Thoracic aorta (tissue), 2 donors: ENCODE data around the gene DCUN1D3. TPM values are rescaled to one million over a fixed set of nuclear protein-coding genes. Genes with fewer than 3 reads are reported as not detected.
A peak's percentile ranks its signal among the peaks of the same experiment; 100 is the strongest.
"Not testable (repeated sequence)": the region's sequence is repeated elsewhere in the genome, so short reads cannot be mapped to it uniquely, and the experiment has no call there.

Source experiments
- ATAC-seq: fragments of 150-250 bp; one replicate; pipeline ENCODE4 v1.8.0; 2017; ENCODE audit warnings: low read depth; ENCODE audit not compliant: insufficient number of reproducible peaks, low FRiP score
- DNase-seq: peaks from one replicate; pipeline ENCODE4 v3.0.0-alpha.2; 2020; ENCODE audit warnings: low spot score
- H3K27ac ChIP-seq, 2 donors: fragments of 200-600 bp; sonication (generic); 1 replicate in 1 of 2; 2 replicates in 1 of 2; pipeline ENCODE4 v1.5.1; 2016; ENCODE audit warnings: mild to moderate bottlenecking in 2 of 2, moderate library complexity in 2 of 2
- H3K27me3 ChIP-seq: fragments of 200-600 bp; sonication (generic); replicated peaks from 2 replicates; pipeline ENCODE4 v1.6.0; 2016; ENCODE audit warnings: mild to moderate bottlenecking; ENCODE audit not compliant: insufficient read depth
- H3K36me3 ChIP-seq: fragments of 200-600 bp; sonication (generic); one replicate; pipeline ENCODE4 v1.5.1; 2016
- H3K4me1 ChIP-seq, 2 donors: fragments of 200-600 bp; sonication (generic); 1 replicate in 1 of 2; 2 replicates in 1 of 2; pipeline versions ENCODE4 v1.5.1 to v1.6.0; 2016; ENCODE audit warnings: low read depth in 2 of 2, mild to moderate bottlenecking in 1 of 2; ENCODE audit not compliant: control insufficient read depth in 1 of 2
- H3K4me3 ChIP-seq: fragments of 200-600 bp; sonication (generic); 2 replicates; pipeline ENCODE4 v1.5.1; 2016; ENCODE audit warnings: mild to moderate bottlenecking
- H3K9me3 ChIP-seq: fragments of 200-600 bp; sonication (generic); 2 replicates; pipeline ENCODE4 v1.5.1; 2016
- total RNA-seq, 2 donors: library from RNA; depleted of rRNA; stranded (reverse); fragments of >200 nt; gene quantifications; one replicate each; pipeline versions ENCODE4 v1.1.0 to v1.2.3, GENCODE V29; 2016
- TF ChIP-seq, protein P1 (sequence below): fragments of 200-600 bp; sonication (generic); IDR thresholded peaks from one replicate; pipeline ENCODE4 v1.5.1; 2019; ENCODE audit warnings: antibody characterized with exemption

DCUN1D3 gene
- total RNA-seq, 2 donors from 2014 or later: 25.3 to 28.0 TPM

DNA sequence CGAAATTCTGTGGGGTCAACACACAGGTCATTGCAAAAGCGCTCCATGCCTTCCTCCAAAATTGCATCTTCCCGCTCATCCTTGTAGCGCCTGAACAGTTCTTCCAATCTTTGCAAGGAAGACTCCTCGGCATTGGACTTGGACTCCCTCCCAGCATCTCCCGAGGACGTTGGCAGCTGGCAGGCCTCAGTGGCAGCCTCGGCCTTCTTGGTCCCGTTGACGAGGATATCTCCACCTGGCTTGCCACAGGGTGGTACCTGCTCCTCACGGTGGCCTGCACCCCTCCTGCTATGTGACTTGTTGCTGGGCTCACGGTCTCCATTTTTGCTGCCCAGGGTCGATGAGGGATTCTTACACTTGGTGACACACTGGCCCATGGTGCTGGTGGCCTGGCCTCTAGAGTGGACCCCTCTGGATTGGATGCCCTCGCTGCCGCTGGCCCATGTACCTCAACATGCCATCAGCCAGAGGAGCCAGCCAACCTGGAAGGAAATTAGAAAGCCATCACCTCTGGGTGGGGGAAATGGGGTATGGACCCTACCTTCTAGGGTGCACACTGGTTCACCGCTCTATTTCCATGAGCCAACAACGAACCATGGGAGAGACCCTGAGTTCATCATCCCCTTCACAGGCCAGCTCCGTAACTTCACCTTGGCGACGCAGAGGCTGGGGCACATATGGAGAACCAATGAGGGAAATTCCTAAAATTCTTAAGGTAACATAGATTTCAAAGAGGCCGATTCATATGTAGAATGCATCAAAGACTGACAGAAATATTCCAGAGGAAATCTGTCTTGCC is 37.8 kb downstream of the DCUN1D3 start:
- DNase-seq (no peak), ATAC-seq (no peak)
- H3K4me1 ChIP-seq: peaks cover 47 to 77% of the 10 kb centered on the region in 2 donors
- no peak overlapping the region for H3K4me3 ChIP-seq
- TF ChIP-seq, protein P1, sequence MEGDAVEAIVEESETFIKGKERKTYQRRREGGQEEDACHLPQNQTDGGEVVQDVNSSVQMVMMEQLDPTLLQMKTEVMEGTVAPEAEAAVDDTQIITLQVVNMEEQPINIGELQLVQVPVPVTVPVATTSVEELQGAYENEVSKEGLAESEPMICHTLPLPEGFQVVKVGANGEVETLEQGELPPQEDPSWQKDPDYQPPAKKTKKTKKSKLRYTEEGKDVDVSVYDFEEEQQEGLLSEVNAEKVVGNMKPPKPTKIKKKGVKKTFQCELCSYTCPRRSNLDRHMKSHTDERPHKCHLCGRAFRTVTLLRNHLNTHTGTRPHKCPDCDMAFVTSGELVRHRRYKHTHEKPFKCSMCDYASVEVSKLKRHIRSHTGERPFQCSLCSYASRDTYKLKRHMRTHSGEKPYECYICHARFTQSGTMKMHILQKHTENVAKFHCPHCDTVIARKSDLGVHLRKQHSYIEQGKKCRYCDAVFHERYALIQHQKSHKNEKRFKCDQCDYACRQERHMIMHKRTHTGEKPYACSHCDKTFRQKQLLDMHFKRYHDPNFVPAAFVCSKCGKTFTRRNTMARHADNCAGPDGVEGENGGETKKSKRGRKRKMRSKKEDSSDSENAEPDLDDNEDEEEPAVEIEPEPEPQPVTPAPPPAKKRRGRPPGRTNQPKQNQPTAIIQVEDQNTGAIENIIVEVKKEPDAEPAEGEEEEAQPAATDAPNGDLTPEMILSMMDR: no peak
- peak overlapping the region in 1 of 2 donors; percentile 7 for H3K27ac ChIP-seq
- no peaks in the 10 kb centered on the region for H3K27me3 ChIP-seq
- peaks cover 15% of the 10 kb centered on the region for H3K36me3 ChIP-seq
- no peaks in the 10 kb centered on the region for H3K9me3 ChIP-seq

DNA sequence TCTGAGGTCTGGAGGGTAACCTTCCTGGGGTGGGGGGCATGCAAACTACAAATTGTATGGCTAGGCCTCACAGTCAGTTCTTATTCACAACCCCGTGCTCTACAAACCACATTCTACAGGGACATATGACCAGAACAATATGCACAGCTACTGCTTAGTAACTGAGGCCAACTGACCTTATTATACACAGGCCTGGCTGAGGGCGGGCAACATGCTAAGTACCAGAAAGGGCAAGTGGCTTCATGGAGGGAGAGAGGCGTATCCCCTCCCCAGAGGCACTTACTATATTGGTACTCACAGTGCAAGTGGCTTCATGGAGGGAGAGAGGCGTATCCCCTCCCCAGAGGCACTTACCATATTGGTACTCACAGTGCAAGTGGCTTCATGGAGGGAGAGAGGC is 39.2 kb downstream of the DCUN1D3 start:
- DNase-seq, H3K9me3 ChIP-seq, H3K4me3 ChIP-seq, H3K27me3 ChIP-seq, ATAC-seq, H3K27ac ChIP-seq: not testable (repeated sequence)
- peaks cover 15% of the 10 kb centered on the region for H3K36me3 ChIP-seq
- H3K4me1 ChIP-seq: peaks cover 37 to 70% of the 10 kb centered on the region in 2 donors

DNA sequence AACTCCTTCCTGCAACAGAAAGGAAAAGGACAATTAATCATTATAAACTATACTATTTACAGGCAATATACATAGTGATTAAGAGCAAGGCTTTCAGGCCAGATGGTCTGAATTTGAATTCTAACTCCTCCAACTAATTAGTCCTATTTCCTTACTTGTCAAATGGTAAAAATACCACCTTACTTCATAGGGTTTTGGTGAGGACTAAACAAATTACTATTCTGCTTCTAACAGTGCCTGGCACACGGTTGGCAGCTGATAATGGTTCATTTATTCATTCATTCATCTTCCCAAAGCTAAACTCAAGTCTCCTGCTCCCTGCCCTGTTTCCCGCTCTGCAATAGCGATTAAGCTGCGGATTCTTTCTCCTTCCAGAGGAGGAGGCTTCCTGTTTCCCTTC is 39.8 kb downstream of the DCUN1D3 start:
- TF ChIP-seq, protein P1: no peak
- peaks cover 30 to 64% of the 10 kb centered on the region in 2 donors for H3K4me1 ChIP-seq
- H3K9me3 ChIP-seq: no peaks in the 10 kb centered on the region
- no peak for DNase-seq
- no peaks in the 10 kb centered on the region for H3K27me3 ChIP-seq
- no peak for ATAC-seq
- peaks cover 22% of the 10 kb centered on the region for H3K36me3 ChIP-seq
- peak overlapping the region in 1 of 2 donors; percentile 25 for H3K27ac ChIP-seq
- no peak overlapping the region for H3K4me3 ChIP-seq

DNA sequence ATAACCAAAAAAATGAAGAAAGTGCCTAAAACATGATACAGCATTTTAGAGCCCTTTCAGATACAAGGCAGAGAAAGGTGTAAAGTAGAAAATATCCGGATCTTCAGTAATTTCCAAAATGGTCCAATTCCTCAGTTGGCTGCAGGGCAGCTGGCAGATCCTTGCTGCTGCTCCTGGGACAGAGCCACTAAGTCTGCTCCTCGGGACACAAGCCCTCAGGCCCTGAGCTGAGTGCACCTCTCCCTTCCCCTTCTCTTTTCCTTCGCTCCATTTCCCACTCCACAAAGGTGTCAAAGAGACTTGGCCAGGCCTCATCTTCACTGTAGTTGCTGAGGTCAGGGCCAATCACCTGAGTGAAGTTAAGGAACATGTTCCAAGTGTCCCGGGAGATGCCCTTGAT is 40.5 kb downstream of the DCUN1D3 start:
- H3K4me1 ChIP-seq: peaks cover 26 to 57% of the 10 kb centered on the region in 2 donors
- no peak for ATAC-seq
- no peaks in the 10 kb centered on the region for H3K9me3 ChIP-seq
- DNase-seq: no peak
- peaks cover 23% of the 10 kb centered on the region for H3K36me3 ChIP-seq
- TF ChIP-seq, protein P1: no peak
- no peaks in the 10 kb centered on the region for H3K27me3 ChIP-seq
- H3K4me3 ChIP-seq: no peak overlapping the region
- peak overlapping the region in 1 of 2 donors; percentile 40 for H3K27ac ChIP-seq

DNA sequence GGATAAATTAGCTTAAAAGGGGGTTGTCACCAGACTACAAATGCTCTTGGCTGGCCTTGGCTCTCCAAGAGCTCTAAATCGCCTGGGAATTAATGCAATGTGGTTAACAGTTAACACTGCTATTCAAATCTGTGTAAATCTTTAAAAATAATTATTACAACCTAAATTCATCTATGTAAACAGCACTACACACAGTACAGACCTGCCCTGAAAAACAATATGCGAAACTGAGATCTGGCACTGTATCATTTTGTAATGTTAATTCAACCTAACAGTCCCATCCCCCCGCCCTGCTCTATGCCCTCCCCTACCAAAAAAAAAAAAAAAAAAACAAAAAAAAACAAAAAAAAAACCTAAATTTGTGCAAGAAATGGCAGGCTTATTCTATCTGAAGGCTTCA is 40.9 kb downstream of the DCUN1D3 start:
- no peaks in the 10 kb centered on the region for H3K9me3 ChIP-seq
- ATAC-seq: no peak
- no peak overlapping the region for H3K4me3 ChIP-seq
- peak overlapping the region in 1 of 2 donors; percentile 40 for H3K27ac ChIP-seq
- peaks cover 23% of the 10 kb centered on the region for H3K36me3 ChIP-seq
- DNase-seq: no peak
- peaks cover 23 to 60% of the 10 kb centered on the region in 2 donors for H3K4me1 ChIP-seq
- TF ChIP-seq, protein P1: no peak
- H3K27me3 ChIP-seq: no peaks in the 10 kb centered on the region
